HepG2 (cell line): ENCODE measurements around the gene G6PC3. TPM values are rescaled to one million over a fixed set of nuclear protein-coding genes. Genes with fewer than 3 reads are reported as not detected.
A peak's percentile ranks its signal among the peaks of the same experiment; 100 is the strongest.

Experiments used
- HHEX ChIP-seq: IDR thresholded peaks from 2 replicates; pipeline ENCODE4 v1.6.1; 2016; ENCODE audit warnings: control low read depth
- POLR2G ChIP-seq: fragments of 200-400 bp; formaldehyde crosslinking; IDR thresholded peaks from 2 replicates; pipeline ENCODE4 v1.6.1; 2018; ENCODE audit warnings: mild to moderate bottlenecking, low read depth, low read length, moderate library complexity
- SALL1 ChIP-seq: sonication (generic); formaldehyde crosslinking; IDR thresholded peaks from 2 replicates; pipeline ENCODE4 v1.8.0; 2022; ENCODE audit warnings: mild to moderate bottlenecking, missing genetic modification reagents
- SMC3 ChIP-seq: IDR thresholded peaks from 2 replicates; pipeline ENCODE4 v1.6.1; 2011; ENCODE audit warnings: low read length, improper control_type of control experiment
- SOX5 ChIP-seq: IDR thresholded peaks from 2 replicates; pipeline ENCODE4 v1.6.1; 2016; ENCODE audit warnings: borderline replicate concordance
- SOX6 ChIP-seq, 2 experiments: fragments of 450-650 bp in 1 of 2; sonication (generic) in 1 of 2; formaldehyde crosslinking in 1 of 2; IDR thresholded peaks; 2 replicates each; pipeline versions ENCODE4 v1.4.0 to v1.6.1; 2017 to 2020; ENCODE audit warnings: antibody characterized with exemption in 1 of 2, mild to moderate bottlenecking in 1 of 2, missing genetic modification reagents in 1 of 2
- TBP ChIP-seq: sonication (generic); formaldehyde crosslinking; IDR thresholded peaks from 2 replicates; pipeline ENCODE4 v1.5.0; 2020; ENCODE audit warnings: missing genetic modification reagents
- TEF ChIP-seq: sonication (generic); formaldehyde crosslinking; IDR thresholded peaks from 2 replicates; pipeline ENCODE4 v1.5.0; 2020; ENCODE audit warnings: missing genetic modification reagents
- U2AF1 ChIP-seq: fragments of 200-400 bp; formaldehyde crosslinking; optimal IDR thresholded peaks from 2 replicates; pipeline ENCODE3; 2017; ENCODE audit warnings: mild to moderate bottlenecking, low read depth, low read length
- ZBTB10 ChIP-seq: sonication (generic); formaldehyde crosslinking; IDR thresholded peaks from 2 replicates; pipeline ENCODE4 v1.4.0; 2020; ENCODE audit warnings: missing genetic modification reagents, borderline replicate concordance
- ZBTB26 ChIP-seq: IDR thresholded peaks from 2 replicates; pipeline ENCODE4 v1.6.1; 2016; ENCODE audit warnings: missing compliant biosample characterization, missing genetic modification reagents, borderline replicate concordance
- ZMYM4 ChIP-seq: sonication (generic); formaldehyde crosslinking; IDR thresholded peaks from 2 replicates; pipeline ENCODE4 v1.8.1; 2023; ENCODE audit warnings: mild to moderate bottlenecking, missing genetic modification reagents
- ZNF121 ChIP-seq: sonication (generic); formaldehyde crosslinking; IDR thresholded peaks from 2 replicates; pipeline ENCODE4 v1.5.0; 2020; ENCODE audit warnings: mild to moderate bottlenecking, missing genetic modification reagents
- ZNF207 ChIP-seq: fragments of 450-650 bp; IDR thresholded peaks from 2 replicates; pipeline ENCODE4 v1.6.1; 2016; ENCODE audit warnings: antibody characterized with exemption, borderline replicate concordance
- ZNF337 ChIP-seq: sonication (generic); formaldehyde crosslinking; IDR thresholded peaks from 2 replicates; pipeline ENCODE4 v1.5.1; 2020; ENCODE audit warnings: missing genetic modification reagents, low read depth, mild to moderate bottlenecking, borderline replicate concordance
- ZNF7 ChIP-seq: IDR thresholded peaks from 2 replicates; pipeline ENCODE4 v1.6.1; 2016; ENCODE audit warnings: missing biosample characterization, missing genetic modification reagents
- ZNF720 ChIP-seq: sonication (generic); formaldehyde crosslinking; IDR thresholded peaks from 2 replicates; pipeline ENCODE4 v1.4.0; 2020; ENCODE audit warnings: missing genetic modification reagents
- polyA plus RNA-seq, 8 experiments: library from polyadenylated mRNA; depleted of rRNA in 3 of 8; stranded (reverse) in 7 of 8; unstranded in 1 of 8; fragments of >200 nt; fragmentation: Illumina TruSeq in 4 of 8; extraction: Trizol in 4 of 8; gene quantifications; 2 replicates each; pipeline versions ENCODE4 v1.2.1 to v1.2.3, GENCODE V29; 2011 to 2016; ENCODE audit warnings: low read depth in 4 of 8, missing spikeins in 1 of 8, mixed read lengths in 1 of 8; ENCODE audit not compliant: insufficient read depth in 1 of 8
- total RNA-seq, 5 experiments: library from RNA; depleted of rRNA; stranded (reverse); fragments of >200 nt; fragmentation: Illumina TruSeq; extraction: Trizol; gene quantifications; 2 replicates each; pipeline ENCODE4 v1.2.3, GENCODE V29; 2016; ENCODE audit warnings: low read depth in 1 of 5

G6PC3 gene
- total and polyA plus RNA-seq, 2 of the 13 experiments (the other 11 are each of a cell fraction or from before 2014, with no cell fraction given), result 38.5 to 75.8 TPM

- no peak for TF ChIP-seq SOX6 (IDR thresholded peaks at IDR 0.05)
- no peak for TF ChIP-seq SOX6 (CRISPR knock-in tag; IDR thresholded peaks at IDR 0.05)
- TF ChIP-seq TEF, result no peak
- TF ChIP-seq ZBTB10 (CRISPR knock-in tag), result no peak
- TF ChIP-seq ZNF7, result no peak
- TF ChIP-seq POLR2G, result no peak
- no peak for TF ChIP-seq ZMYM4 (CRISPR knock-in tag)
- no peak for TF ChIP-seq SMC3
- TF ChIP-seq ZNF337, result no peak
- no peak for TF ChIP-seq HHEX (CRISPR knock-in tag)
- no peak for TF ChIP-seq ZNF720 (CRISPR knock-in tag)
- TF ChIP-seq ZNF207, result no peak
- TF ChIP-seq TBP (CRISPR knock-in tag), result no peak
- peak; percentile 12; the same call in 1 of the 2 replicates for TF ChIP-seq SALL1
- TF ChIP-seq ZBTB26 (CRISPR knock-in tag), result no peak
- TF ChIP-seq U2AF1, result no peak
- TF ChIP-seq SOX5 (CRISPR knock-in tag), result peak; percentile 34; the same call in 1 of the 2 replicates
- 0 out of 2 replicates have a peak, but pooled peaks have one; percentile 20 for TF ChIP-seq ZNF121
- TF ChIP-seq, all 625 proteins: peak for 58
Observed at GRCh38 chr17:44086364-44087311, 16.1 kb downstream of the G6PC3 start (continued).
